NCI-H82 treated with DMSO at 0.1 percent for 48 hours (cell line): ENCODE measurements around the gene PGF.
A peak's percentile ranks its signal among the peaks of the same experiment; 100 is the strongest.
"Not testable (repeated sequence)": the region's sequence is repeated elsewhere in the genome, so short reads cannot be mapped to it uniquely, and the experiment has no call there.

Source experiments
- DNase-seq: peaks from one replicate; lab custom pipeline; 2025; ENCODE audit not compliant: unreplicated experiment; lab: John Stamatoyannopoulos, UW

Gene PGF

DNA sequence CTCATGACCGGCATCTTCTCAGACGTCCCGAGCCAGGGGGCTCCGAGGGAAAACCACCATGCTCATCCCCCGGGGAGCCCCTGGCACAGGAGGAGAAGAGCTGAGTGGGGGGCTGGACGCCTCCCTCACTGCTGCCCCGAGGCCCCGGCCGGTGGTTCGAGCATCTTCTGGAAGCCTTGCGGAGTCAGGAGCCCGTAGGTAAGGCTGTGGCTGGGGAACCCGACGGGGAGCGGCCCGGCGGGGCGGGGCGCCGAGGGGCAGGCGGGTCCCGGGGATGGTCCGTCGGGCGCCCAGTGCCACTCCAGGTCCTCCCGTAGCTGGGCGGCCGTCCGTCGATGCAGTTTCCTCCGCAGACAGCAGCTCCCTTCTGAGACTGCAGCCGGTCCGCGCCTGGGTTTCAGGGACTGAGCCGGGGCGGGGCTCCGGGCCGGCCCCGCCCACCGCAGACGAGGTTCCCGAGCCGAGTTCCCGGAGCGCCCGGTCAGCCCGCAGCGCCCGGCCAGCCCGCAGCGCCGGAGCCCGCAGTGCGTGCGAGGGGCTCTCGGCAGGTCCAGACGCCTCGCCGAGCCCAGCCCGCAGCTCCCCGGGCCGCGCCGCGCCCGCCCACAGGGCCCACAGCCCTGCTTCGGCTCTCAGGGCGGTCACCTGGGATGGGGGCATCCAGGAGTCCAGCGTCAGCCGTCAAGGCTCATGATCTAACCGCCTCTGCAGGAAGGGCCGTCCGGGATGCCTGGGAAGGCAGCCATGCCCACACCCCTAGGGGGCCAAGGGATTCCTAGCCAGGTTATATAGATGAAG is at the start of gene PGF:
Gene PGF (minus strand): TSS at position 369 of the 798 bp plus-strand sequence. CDS start 355 bp downstream, at position 14.
- no peak for DNase-seq

DNA sequence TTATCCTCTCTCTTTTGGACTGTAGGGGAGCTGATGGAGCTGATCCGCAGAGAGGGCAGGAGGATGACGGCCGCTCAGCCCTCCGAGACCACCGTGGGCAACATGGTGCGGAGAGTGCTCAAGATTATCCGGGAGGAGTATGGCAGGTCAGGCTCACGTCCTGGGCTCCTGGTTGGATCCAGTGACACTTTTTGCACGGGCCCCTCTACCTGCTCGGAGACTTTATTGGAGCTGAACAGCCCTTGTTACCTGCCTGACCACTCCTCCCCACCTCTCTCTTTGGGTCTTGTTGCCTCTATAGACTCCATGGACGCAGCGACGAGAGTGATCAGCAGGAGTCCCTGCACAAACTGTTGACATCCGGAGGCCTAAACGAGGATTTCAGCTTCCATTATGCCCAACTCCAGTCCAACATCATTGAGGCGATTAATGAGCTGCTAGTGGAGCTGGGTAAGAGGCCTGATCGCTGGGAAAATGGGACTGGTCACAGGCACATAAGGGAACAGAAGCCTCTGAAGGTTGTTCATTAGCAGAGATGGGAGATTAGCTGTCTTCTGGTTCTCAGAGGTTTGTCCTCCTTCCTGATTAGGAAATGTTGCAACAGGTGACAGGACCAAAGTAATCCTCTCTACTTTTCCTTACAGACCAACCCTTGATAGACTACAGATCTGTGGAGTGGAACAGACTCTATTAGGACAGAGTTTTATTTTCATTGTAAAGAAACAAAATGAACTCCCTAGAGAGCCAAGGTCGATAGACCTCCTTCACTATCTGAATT is 48.0 kb upstream of the PGF start:
- DNase-seq, result no peak

DNA sequence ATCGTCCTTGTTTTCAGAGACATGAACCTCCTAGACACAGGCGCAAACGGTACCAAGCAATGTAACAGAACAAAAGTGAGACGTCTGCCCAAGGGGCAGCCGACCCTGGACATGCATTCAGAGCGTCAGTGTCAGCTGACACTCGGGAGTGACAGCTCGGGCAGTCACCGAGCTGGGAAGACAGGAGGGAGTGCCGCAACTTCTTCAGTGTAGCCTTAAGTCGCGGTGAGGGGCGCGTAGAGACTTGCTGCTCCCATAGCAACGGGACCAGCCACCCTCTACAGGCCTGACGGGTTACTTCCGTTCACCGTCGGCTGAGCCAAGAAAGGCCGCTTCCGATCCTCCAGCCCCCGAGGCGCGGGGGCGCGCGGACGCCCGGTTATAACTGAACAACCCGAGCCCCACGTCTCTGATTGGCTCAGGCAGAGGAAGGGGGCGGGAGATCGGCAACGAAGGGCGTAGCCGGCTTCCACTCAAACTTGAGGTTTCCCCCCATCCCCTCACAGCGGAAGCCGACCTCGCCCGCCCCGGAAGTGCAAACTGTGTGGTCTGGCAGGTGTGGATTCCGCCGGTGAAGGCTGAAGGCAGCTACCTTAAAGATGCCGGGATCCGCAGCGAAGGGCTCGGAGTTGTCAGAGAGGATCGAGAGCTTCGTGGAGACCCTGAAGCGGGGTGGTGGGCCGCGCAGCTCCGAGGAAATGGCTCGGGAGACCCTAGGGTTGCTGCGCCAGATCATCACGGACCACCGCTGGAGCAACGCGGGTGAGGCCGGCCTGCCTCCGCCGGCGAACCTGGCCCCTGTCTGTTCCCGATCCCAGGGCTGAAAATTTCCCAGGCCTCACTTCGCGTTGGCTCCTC is 47.2 kb upstream of the PGF start, which contains the start of gene EIF2B2:
Gene EIF2B2 (plus strand): TSS at position 530 of the 858 bp plus-strand sequence. CDS start 70 bp downstream, at position 600.
- peak; percentile 87 for DNase-seq

DNA sequence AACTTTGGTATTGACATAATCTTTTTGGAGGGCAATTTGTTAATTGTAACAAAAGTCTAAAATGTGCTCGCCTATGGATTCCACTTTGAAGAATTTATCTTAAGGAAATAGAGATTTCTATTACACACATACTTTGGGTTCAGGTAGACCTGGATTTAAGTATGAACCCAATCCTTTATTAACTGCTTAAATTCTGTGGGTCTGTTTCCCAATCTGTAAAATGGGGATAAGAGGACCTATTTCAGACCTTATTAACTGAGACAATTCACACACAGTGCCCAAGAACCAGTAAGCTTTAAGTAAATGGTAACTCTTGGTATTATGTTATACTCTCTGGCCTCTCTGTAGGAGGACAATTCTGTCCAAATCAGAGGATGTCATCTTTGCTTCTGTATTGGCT is 46.5 kb upstream of the PGF start:
- no peak for DNase-seq

DNA sequence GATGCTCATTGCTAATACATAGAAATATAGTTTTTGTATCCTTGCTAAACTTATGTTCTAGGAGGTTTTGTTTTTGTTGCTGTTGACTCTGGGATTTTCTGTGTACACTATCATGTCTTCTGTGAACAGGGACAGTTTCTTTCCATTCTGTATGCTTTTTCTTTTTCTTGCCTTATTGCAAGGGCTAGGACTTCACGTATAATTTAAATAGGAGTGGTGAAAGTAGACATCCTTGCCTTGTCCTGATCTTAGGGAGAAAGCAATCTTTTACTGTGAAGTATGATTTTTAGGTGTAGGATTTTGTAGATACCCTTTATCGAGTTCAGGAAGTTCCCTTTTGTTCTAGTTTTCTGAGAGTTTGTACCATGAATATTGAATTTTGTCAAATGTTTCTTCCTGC is 45.9 kb upstream of the PGF start:
- no peak for DNase-seq

DNA sequence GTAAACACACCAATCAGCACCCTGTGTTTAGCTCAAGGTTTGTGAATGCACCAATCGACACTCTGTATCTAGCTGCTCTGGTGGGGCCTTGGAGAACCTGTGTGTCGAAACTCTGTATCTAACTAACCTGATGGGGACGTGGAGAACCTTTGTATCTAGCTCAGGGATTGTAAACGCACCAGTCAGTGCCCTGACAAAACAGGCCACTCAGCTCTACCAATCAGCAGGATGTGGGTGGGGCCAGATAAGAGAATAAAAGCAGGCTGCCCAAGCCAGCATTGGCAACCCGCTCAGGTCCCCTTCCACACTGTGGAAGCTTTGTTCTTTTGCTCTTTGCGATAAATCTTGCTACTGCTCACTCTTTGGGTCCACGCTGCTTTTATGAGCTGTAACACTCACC is 40.4 kb upstream of the PGF start:
- DNase-seq, result not testable (repeated sequence)

DNA sequence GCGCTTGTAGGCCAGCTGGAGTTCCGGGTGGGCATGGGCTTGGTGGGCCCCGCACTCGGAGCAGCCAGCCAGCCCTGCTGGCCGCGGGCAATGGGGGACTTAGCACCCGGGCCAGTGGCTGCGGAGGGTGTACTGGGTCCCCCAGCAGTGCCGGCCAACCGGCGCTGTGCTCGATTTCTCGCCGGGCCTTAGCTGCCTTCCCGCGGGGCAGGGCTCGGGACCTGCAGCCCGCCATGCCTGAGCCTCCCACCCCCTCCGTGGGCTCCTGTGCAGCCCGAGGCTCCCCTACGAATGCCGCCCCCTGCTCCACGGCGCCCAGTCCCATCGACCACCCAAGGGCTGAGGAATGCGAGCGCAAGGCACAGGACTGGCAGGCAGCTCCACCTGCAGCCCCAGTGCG is 38.8 kb upstream of the PGF start:
- DNase-seq, result not testable (repeated sequence)

DNA sequence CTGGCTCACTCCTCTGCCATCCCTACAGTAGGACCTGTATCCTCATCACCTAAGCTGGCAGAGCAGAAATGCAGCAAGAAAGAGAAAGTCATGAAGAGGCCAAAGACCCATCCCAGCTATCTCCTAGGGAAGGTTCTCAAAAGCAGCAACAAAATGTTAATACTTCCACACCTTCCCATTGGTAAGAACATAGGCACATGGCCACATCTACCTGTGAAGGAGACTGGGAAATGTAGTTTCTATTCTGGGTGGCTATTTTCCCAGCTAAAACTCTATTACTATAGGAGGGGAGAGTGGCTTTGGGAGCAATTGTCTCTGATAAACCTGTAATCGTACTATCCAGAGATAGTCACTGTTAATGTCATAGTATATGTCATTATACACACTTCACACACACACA is 33.6 kb upstream of the PGF start:
- DNase-seq, result no peak

DNA sequence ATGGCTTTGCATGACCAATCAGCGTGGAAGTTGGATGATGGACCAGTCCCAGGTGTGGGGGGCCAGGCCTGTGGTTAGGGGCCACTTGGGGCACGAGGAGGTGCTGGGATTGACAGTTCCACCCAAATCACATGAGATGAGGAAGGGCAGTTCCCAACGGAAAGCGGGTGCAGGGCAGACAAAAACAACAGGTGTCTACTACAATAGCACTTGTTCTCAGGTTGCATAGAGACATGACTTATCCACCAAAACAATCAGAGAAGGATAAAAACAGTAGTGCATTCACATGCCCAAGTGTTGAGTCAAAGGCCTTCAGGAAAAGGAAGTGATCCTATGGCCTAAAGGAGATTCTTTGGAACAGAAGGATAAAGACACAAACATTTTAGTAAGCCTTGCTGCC is 32.7 kb upstream of the PGF start:
- DNase-seq, result no peak

DNA sequence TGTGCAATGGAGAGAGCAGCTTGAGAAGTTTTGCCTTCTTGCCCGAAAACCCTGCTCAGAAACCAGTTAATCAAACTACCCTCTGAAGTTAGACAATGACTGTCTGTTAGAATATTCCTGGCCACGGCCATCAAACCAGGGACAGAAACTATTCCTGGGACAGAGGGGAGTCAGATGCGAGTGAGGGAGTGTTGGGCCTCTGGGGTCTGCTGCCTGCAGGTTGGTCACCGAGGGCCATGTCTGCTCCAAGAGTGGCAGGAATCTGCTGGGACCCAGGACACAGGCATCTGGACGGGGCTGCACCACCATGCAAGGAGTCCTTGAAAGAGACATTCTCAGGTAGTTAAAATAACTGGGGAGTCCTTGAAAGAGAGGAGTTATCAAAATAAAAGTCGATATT is 30.4 kb upstream of the PGF start:
- DNase-seq, result no peak

DNA sequence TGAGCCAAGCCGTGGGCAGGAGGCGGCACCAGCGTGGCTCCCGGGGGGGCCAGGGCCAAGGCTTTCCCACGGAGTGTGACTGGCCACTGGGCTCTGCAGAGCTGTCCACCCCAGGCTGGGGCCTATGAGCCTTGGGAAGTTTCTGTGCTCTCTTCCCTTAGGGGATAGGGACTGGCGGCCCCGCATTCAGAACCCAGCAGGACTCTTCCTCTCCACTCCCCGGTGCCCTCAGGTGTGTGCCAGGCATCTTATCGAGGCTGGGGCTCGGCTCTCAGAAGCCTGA is 29.6 kb upstream of the PGF start:
- DNase-seq, result no peak

DNA sequence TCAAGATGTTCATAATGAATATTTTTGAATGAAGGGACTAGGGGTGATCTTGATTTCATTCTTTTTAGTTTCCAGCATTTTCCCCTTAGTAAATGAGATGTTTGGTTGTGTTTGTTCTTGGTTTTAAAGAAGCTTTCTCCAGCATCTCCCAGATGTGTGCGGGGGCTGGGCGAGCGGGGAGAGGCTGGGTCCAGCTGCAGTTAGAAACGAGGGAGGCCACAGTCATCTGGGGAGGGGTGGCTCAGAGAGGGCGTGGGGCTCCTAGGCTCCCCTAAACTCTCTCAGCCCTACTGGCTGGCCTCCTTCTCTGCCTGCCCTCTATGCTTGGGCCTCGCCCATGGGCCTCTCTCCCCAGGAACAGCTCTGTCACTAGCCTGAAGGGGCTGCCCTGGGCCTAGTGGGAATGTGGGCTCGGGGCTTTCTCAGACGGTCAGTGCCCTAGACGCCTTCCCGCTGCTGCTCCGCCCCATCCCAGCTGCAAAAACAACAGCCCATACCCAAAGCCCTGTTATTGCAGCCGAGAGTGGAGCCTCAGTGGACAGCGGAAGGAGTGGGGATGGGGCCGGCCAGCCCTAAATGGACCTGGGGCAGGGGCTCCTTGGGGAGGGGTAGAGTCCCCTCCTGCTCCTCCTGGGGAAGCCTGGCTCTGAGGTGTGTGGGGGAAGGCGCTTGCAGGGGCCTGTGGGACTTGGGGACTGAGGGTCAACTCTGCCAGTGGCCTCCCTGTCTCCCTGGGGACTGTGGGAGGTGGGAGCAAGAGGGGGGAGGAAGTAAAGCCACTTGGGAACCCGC is 29.0 kb upstream of the PGF start:
- no peak for DNase-seq

DNA sequence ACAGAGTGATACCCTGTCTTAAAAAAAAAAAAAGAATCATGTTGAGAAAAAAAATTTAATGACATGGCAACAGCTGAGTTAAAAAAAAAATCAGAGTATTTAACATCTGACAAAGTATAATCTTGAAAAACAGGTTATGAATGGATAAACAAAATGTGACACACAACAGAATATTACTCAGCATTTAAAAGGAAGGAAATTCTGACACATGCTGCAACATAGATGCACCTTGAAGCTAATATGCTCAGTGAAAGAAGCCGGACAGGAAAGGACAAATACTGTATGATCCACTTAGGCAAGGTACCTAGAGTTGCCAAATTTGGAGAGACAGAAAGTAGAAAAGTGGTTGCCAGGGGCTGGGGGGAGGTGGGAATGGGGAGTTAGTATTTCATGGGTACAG is 27.9 kb upstream of the PGF start:
- DNase-seq, result no peak

DNA sequence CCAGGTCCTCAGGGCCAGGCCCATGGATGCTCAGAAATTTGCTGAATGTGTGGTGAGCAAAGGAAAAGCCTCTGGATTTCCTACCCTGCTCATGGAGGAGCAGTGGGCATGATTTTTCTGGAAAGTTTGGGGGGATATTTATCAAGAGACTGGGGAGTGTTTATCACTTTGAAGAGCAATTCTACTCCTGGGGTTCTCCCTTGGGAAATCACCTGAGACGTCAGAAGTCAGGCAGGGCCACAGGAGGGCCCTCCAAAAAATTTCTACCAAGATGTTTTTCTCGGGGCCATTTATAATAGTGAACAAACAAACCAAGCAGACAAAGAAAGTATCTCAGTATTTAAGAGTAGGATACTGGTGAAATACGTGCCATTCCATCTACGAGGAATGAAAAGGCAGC is 27.3 kb upstream of the PGF start:
- DNase-seq, result no peak

DNA sequence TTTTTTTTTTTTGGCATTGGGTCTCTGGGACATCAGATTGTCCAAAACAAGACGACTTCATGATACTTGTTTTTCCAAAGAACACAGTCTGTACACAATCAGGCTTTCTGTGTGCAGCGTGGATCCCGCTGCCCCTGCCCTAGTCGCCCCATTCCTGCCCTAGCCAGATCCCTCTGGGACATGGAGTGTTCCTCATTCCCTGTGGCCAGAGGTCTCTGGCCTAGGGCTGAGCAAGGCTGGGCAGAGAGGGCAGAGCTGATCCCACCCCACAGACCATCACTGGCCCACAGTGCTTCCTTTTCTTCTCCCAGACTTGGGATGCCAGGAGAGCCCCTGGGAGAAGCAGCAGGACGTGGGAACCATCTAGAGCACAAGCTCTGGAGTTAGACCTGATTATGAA is 26.4 kb upstream of the PGF start:
- no peak for DNase-seq

DNA sequence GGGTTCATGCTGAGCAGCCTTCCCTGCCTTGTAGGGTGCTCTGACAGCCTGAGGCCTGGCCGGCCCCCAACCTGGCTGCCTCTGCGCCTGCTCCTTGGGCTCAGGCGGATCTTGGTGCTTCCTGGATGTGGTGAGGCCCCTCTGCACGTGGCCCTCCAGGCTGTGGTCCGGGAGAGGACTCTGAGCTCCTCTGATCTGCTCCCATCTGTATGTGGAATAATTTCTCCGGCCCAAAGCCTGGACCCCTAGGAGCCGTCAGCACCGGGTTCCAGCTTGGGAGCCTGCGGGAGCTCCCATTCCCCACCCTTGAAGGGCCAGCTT is 26.0 kb upstream of the PGF start:
- no peak for DNase-seq

DNA sequence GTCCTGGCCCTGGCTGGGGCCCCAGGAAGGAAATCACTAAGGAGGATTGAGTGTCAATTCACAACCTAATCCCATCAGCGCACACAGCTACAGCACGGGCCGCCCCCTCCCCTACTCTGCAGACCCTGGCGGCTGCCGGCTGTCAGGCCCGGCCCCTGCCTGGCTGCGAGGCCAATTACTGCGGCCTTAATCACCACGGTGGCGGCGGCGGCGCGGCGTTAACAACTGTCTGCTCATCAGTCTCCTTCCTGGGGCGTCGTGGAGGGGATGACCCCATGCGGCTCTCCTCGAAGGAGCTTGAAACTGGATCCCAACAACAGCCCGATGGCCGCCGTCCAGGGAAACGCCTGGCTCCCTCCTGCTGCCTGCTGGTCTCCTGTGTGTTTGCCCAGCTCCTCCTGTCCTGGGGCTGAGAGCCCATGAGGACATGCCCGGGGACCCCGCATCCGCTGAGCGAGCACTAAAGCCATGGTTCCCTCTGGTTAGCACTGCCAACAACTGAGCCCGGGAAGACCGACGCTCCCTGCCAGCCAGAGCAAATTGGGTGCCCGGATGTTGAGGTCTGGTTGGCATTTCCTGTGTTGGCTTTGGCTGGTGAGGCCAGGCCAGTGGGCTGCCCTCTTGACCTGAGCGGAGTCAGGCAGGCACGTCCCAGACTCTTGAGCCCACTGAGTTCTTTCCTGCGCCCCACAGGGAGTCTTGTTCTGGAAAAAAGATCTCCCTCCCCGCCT is 25.5 kb upstream of the PGF start:
- DNase-seq, result peak; percentile 83

DNA sequence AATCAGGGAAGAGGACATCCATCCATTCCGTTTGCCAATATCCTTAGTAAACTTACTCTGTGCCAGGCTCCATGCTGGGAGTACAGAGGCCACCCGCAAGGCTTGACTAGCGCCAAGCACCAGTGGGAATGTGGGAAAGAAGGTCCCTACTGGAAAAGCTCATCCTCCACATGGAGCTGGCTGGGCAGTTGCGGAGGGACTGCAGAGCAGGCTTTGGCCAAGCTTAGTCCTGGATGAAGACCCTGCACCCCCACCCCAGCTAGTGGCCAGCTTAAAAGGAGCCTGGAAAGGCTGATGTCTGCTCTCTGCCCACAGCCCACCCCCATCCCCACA is 25.0 kb upstream of the PGF start:
- no peak for DNase-seq

DNA sequence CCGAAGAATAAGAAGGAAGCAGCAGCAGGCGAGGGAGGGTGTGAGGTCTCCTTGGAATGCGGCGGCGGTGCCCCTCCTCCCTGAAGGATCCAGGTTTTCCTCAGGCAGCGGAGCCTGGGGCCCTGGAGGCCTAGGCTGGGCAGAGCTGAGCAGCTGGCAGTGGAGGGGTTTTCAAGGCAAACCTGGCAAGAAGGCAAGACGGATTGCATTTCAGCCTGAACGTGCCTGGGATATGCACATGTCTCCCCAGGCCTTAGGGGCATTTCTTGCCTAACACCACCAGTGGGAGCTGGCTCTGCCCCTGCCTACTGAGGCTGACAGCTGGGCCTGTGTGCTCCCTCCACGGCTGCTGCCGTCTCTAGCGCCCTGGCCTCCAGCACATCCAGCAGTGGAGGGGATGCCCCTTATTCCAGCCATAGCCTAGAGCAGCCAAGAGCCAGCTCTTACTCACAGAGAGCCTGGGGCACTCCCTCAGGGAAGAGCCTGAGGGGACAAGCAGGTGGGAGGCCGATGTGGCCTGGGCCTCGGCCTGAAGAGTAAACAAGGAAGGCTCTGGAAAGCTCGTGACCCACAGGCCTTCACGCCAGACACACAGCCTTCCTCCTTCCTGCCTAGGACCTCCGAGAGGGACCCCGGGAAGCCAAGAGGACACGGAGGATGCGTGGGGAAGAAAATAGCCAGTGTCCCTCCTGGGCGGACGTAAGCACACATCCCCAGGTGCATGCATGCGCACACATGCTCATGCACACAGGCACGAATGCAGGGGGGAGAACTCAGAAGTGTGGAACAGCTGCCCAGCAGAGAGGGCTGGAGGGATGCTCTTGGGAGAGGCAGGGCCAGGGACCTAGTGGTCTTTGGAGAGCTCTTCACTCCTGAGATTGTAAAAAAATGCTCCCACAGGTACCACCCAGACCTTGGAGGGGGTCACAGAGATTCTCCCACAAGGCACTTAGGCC is 24.3 kb upstream of the PGF start:
- no peak for DNase-seq
